Kidney glomerular epithelial cell (primary cell): ENCODE data around the gene RPA3.
A peak's percentile ranks its signal among the peaks of the same experiment; 100 is the strongest.

Experiments used
- DNase-seq: peaks from one replicate; lab custom pipeline; 2025; lab: John Stamatoyannopoulos, UW

The RPA3 gene

GRCh38 chr7:7732621-7733281 lies 14.3 kb upstream of the RPA3 start:
- DNase-seq, result no peak

GRCh38 chr7:7731732-7732131 lies 13.3 kb upstream of the RPA3 start:
- DNase-seq, result no peak

- no peak for DNase-seq
Measured at GRCh38 chr7:7720750-7721621, 2.6 kb upstream of the RPA3 start.

DNA sequence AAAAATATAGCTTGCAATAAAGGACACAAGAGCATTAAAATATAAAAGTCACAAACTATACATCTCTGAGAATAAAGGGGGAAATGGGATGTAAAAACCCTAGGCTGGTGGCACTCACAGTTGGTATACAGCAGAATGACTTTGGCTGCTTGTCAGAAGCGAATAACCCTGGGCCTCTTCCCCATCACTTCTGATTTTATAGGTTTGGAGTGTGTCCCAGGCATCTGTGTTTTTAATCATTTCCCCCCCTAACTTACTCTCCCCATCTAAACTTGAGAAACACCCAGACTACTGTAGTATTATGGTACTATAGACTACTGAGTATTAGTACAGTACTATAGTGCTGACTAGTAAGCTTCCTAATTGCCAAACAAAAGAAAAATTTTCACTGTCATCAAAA lies 1.8 kb upstream of the RPA3 start:
- DNase-seq, result no peak

DNA sequence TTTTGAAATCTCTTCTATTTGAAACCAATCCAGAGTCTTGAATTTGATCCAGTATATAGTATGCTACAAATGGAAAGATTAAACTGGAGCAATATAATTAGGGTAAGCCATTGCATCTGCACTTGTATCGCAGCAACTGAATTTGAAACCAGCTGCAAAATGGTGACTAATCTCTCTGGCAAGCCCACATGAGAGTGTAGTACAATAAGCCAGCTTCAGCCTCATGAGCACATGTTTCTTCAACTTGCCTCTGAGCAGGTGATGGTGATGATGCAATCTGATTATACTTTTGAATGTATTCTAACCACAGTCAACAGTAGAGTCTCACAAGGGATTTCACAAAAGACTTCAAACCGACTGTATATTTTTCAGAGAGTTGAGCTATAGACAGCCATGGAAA lies 829 bp upstream of the RPA3 start:
- DNase-seq, result peak; percentile 53

- no peak for DNase-seq
Measured at GRCh38 chr7:7713730-7714129, 4.7 kb downstream of the RPA3 start.

- DNase-seq, result no peak
Measured at GRCh38 chr7:7710469-7710868, 7.9 kb downstream of the RPA3 start.

GRCh38 chr7:7709291-7709690 lies 9.1 kb downstream of the RPA3 start:
- no peak for DNase-seq

- DNase-seq, result no peak
Measured at GRCh38 chr7:7707806-7708205, 10.6 kb downstream of the RPA3 start.

- DNase-seq, result no peak
Measured at GRCh38 chr7:7707246-7707645, 11.2 kb downstream of the RPA3 start.

DNA sequence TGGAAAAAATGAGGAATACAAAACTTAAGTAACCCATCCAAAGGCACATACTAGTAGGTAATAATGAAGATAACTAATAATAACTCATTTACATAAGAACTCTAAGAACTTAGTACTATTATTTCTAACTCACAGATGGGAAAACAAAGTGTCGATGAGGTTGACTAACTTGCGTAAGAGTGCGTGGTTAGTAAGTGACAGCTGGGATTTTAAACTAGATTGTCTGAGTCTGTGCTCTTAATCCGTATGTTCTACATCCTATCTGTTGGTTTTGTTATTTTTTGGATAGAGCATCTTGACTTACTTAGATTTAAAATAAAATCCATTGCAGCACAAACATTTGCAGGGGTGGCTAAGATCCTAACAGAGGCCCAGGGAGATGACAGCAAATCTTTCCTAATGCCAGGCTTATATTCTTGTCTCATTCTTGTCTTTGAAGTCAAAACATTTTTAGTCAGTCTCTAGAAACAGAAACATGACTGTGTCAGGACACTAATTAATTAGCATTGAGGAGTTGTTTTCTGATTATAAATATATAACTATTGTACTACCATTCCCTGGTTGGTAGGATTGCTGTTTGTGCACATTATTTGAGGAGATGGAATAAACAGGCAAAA lies 11.7 kb downstream of the RPA3 start:
- no peak for DNase-seq

DNA sequence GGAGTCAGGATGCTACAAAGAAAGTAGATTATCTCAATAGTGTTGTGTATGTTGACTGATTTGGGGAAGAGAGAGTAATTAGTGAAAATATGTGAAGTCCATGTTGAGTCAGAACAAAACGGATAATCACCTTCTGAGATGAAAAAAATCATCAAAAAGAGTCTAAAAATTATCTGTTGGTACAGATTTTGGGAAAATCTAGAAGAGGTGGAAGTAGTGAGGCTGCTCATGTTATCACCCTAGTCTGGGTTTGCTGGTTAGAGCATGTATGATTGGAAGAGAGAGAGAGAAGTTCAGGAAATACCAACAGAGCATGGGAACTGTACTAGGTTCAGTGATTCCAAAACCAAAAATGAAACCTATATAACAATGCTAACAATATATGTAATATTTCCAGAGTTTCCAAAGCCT lies 12.3 kb downstream of the RPA3 start:
- no peak for DNase-seq

DNA sequence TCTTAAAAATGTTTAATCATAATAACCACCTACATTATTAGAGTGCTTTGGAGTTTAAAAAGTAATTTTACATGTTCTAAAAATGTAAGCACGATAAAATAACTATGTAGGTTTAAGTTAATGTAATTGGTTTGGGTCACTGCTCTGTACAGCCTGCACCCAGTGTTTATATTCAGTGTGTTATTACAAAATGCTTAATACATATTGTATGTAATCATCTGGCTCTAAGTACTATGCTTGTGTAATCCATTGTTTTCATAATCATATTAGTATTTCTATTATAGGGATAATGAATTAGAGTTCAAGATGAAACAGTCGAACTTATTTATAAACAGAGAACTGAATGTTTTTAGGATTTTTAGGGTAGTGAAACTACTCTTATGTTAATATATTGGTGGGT lies 13.1 kb downstream of the RPA3 start:
- no peak for DNase-seq

DNA sequence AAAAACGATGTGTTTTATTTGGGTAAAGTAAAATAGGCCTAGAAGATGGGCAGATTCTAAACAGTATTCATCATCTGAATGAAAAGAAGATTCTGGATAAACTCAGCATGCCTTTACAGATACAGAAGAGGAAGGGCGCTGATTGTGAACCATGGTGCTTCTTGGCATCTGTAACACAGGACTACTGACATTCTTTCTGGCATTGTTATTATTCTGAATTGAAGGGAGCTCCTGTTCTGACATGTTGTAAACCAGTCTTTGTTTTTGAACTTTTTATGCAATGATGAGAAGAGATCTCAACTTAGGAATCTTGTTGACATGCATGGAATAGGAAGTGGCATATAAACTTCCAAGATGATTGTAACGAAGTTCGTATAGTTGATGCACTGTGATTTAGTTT lies 13.5 kb downstream of the RPA3 start:
- no peak for DNase-seq

GRCh38 chr7:7703427-7703826 lies 15.0 kb downstream of the RPA3 start:
- no peak for DNase-seq

- no peak for DNase-seq
Measured at GRCh38 chr7:7702826-7703225, 15.6 kb downstream of the RPA3 start.

DNA sequence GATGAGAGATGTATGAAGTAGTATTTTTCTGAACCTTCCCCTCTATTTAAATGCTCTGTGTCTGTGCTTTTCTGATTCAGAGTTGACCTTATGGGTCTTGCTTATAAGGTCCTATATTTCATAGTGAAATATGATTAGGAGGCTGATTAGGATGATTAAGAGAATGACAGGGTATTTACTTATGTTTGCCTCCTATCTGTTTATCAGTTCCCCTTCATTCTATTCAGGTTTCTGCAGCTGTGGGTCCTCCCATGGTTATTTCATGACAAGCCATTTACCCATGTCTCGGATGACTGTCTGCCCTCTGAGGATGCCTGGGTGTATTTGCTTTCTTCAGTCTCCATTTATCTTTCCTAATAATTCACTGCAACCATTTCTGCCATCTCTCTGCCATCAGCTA lies 16.9 kb downstream of the RPA3 start:
- no peak for DNase-seq

DNA sequence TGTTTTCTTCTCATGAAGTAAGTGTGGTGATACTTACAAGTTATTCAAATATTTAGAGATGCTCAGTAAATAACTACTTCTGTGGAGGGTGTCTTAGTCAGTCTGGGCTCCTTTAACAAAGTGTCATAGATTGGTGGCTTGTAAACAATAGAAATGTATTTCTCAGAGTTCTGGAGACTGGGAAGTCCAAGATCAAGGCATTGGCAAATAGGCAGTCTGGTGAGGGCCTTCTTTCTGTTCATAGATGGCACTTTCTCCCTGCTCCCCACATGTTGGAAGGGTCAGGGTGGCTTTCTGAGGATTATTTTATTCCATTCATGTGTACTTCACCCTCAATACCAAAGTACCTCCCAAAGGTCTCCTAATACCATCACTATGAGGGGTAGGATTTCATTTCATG lies 18.4 kb downstream of the RPA3 start:
- DNase-seq, result no peak

DNA sequence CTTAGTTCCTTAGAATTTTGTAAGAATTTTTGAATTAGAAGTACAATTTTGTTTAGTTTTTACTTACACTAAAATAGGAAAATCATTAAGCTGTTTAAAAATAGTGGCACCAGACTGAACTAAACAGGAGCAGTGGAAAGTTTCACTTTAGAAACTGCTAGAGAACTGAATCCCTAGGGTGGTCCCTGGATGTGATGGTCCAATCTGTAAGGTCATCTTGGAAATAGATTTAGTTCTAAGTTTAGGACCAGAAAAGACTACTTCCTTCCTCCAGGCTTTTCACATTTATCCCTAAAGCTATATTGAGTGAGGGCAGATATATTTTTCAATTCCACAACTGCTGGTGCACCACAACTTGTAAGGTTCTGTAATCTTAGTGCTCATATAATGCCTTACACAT lies 19.0 kb downstream of the RPA3 start:
- DNase-seq, result no peak

- DNase-seq, result no peak
Measured at GRCh38 chr7:7698930-7699329, 19.5 kb downstream of the RPA3 start.

- DNase-seq, result peak; percentile 85
Measured at GRCh38 chr7:7696458-7697119, 21.8 kb downstream of the RPA3 start.

DNA sequence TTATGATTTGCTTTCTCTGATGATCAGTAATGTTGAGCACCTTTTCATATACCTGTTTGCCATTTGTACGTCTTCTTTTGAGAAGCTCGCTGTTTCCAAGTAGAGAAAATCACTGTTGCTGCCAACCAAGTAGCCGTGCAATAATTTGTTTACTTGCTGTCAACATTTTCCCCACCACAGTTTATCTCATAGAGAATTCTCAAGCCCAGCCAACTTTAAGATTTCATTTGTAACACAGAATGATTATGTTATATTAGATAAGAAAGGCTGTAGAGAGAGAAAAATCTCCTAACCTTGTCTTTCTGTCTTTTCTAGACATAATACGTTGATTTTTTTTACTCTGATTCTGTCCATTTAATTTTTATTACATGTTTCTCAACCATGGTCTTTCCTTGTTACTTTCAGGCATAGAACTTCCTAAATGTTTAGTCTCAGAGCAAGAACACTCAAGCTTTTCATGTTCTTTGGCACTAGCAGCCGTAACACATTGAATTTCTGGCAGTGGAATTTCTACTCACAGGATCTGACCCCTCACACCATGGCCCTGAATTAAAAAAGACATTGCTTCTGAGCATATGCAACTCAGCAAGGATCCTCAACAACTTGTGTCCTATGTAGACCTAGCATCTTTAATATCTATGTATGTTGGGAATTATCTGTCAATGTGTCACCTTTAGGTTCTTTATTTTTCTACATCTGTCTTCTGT lies 23.1 kb downstream of the RPA3 start:
- no peak for DNase-seq
